GM18909 (cell line): ENCODE results near the gene ALDH1A1.
"Not testable (repeated sequence)": the region's sequence is repeated elsewhere in the genome, so short reads cannot be mapped to it uniquely, and the experiment has no call there.

Experiments used
- ATAC-seq: cut with Tn5 transposase; IDR thresholded peaks from one replicate; pipeline ENCODE4 v1.9.1; 2021; ENCODE audit warnings: mild to moderate bottlenecking; ENCODE audit not compliant: unreplicated experiment, poor library complexity

The ALDH1A1 gene

DNA sequence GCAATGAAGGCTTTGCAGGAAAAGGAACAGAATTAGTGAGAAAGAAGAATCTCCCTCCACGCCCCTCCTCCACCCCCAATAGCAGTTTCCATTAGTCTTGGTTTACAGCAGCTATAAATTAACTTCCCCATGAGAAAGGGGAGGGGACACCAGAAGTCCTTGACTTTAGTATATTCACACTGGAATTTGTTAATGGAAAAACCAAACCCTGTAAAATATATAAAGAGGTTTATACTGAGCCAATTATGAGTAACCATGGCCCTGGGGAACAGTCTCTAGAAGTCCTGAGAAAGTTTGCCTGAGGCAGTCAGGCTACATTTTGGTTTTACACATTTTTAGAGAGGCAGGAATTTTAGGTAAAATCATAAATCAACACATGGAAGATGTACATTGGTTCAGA is 88.5 kb downstream of the ALDH1A1 start:
- ATAC-seq: no peak

DNA sequence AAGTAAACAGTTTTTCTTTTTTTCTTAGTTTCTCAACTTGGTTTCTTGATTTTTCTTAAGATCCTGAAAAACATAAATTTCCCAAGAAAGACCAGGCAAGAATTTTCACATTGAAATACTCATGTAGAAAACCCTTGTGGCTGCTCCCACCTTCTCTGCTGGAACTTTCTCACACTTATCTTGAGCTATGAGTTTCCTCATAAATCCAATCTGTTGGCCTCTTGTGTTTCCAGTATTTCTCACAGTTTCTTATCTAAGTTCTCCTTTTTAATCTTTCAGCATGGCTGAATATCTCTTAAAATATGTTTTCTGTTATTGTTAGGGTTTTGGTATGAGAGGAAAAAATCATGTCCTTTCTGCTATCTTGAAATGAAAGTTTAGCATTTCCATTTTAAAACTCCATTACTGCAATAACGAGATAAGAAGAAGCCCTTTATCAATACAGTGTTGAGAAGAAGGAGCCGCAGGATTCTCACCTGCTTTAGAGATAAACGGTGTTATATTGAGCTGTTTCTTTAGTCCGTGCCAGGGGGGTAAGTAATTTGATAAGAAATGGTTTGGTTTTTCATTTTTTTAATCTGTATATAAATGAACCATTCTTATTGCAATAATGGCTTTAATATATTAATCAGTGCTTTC is 89.3 kb downstream of the ALDH1A1 start:
- ATAC-seq: no peak

- not testable (repeated sequence) for ATAC-seq
Measured at GRCh38 chr9:72862788-72863187, 90.1 kb downstream of the ALDH1A1 start.

GRCh38 chr9:72858089-72858912 is 94.6 kb downstream of the ALDH1A1 start:
- no peak for ATAC-seq

DNA sequence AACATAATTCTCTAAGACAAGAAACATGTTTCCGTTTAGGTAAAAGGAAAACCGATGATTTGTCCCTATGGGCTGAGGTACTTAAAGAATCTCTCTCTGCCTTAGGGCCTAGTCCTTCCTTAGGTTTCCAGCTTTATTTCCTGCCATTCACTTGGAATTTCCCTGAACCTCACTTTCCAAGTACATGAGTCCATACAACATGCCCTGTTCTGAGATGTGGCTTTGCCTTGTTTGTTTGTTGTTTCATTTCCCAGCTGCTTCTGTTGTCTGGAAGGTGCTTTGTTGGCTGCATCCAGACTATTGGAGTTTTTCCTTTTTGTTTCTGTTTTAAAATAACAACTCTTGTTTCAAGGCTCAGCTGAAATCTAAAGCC is 95.2 kb downstream of the ALDH1A1 start:
- ATAC-seq: no peak

GRCh38 chr9:72856972-72857623 is 95.8 kb downstream of the ALDH1A1 start:
- ATAC-seq: no peak

DNA sequence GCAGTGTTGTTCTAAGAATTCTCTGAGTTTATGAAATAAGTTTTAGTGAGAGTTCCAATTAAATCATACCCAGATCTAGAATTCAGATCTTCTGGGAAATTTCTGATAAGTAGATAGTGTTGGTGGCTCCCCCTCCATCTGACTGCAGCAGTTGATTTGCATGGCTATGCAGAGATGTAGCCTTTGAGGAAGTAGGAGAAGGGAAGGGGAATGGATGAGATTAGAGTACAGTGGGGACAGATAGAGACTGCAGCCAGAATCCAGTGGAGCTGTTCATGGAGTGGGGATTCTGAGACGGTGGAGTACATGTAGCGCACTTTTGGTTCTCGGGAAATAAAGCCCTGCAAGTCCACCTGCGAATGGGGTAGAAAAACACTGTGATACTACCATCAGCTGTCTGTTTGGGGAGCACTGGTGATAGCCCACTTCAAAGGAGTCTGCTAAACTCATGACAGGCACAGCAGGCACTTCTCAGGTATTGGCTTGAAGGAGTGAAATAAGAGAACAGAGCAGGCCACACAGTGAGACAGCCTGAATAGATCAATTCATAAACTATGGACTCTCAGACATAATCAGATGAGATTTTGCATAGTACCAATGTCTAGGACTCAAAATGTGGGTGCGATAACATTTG is 96.8 kb downstream of the ALDH1A1 start:
- no peak for ATAC-seq

DNA sequence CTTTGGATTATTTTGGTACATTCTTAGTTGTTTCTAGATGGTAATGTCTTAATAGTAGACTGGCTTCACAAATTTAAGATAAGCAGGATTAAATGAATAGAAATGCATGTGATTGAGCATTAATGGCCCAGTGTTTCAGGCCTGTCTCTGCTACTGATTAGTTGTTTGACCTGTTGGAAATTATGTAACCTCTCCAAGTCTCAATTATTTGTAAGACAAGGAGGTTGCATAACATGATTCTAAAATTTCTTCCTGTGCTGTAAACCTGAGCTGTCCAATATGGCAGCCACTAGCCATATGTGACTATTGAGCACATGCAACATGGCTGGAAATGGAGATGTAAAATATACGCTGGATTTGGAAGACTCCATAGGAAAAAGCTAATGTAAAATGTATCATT is 97.5 kb downstream of the ALDH1A1 start:
- ATAC-seq: no peak
